ENCODE data around the gene RCC2. TPM values are rescaled to one million over a fixed set of nuclear protein-coding genes. Genes with fewer than 3 reads are reported as not detected.
A peak's percentile ranks its signal among the peaks of the same experiment; 100 is the strongest.

RCC2 gene
- total and polyA plus RNA-seq, 2 donors (not counting 1 experiment from before 2014, with no cell fraction given) = 21.5 to 23.6 TPM

DNA sequence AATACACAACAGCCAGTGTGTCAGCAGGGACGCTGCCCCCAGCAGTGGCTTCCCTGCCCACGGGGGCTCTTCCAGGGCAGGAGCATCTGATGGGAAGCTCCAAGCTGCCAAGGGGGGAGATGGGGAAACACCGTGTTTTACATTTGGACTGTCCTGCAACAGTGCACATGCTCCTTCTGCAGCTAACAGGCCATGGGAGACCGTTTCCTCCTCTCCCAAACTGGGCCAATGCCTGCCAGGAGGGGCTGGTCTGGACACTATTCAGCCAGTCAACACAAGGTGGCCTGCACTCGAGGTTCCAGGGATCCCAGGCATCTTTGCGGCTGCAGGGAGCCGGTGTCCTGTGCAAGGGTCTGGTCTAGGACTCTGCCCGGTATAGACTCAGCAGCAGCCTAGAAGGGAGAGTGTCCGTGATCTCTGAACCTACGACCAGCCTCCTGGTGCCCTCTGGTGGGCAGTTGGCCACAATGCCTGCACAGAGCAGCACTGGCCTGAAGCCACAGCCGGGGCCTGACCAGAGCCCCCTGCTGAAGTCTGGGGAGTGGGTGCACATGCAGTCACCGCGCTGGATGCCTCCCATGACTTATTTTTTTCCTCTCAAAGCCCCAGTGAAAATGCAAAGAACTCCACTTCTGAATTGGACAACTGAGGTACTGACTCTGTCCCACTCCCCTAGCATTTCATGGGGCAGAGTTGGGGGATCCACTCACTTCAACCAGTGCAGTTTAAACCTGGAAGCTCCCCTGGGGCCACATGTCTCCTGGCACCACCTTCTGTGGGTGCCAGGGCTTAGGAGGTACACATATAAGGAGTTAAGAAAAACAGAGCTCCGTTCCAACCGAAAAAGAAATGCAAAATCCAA, 33.3 kb downstream of the RCC2 start:
- no peaks in the 10 kb centered on the region for H3K4me1 ChIP-seq (ENCODE audit: control insufficient read depth, extremely low read depth, insufficient read depth, low read length)
- peaks cover 7% of the 10 kb centered on the region for H3K36me3 ChIP-seq (ENCODE audit: control insufficient read depth, insufficient read depth, low read length)
- H3K4me2 ChIP-seq (ENCODE audit: extremely low read depth, insufficient read depth, low read length) = no peak overlapping the region
- H4K20me1 ChIP-seq (ENCODE audit: control insufficient read depth, extremely low read depth, insufficient read depth, low read length) = no peaks in the 10 kb centered on the region
- H3K27me3 ChIP-seq (ENCODE audit: control insufficient read depth, insufficient read depth, low read length) = no peaks in the 10 kb centered on the region
- no peaks in the 10 kb centered on the region for H3K79me2 ChIP-seq (ENCODE audit: control insufficient read depth, insufficient read depth, low read length)
- H3K9me3 ChIP-seq (ENCODE audit: control insufficient read depth, insufficient read depth, low read depth, low read length) = no peaks in the 10 kb centered on the region
- DNase-seq (ENCODE audit: low read depth in 2 of 2) = peak; percentile 42 to 56
- H2AFZ ChIP-seq (ENCODE audit: low read length) = no peak overlapping the region
- no peak overlapping the region for H3K27ac ChIP-seq (ENCODE audit: insufficient read depth, low read length)
- H3K9ac ChIP-seq (ENCODE audit: insufficient read depth, low read length) = no peak overlapping the region
- H3K4me3 ChIP-seq (replicated peaks in 1 of 4; ENCODE audit: control extremely low read depth in 1 of 4, insufficient read depth in 1 of 4, low read depth in 3 of 4, low read length in 4 of 4) = no peak overlapping the region
- TF ChIP-seq, protein P1, sequence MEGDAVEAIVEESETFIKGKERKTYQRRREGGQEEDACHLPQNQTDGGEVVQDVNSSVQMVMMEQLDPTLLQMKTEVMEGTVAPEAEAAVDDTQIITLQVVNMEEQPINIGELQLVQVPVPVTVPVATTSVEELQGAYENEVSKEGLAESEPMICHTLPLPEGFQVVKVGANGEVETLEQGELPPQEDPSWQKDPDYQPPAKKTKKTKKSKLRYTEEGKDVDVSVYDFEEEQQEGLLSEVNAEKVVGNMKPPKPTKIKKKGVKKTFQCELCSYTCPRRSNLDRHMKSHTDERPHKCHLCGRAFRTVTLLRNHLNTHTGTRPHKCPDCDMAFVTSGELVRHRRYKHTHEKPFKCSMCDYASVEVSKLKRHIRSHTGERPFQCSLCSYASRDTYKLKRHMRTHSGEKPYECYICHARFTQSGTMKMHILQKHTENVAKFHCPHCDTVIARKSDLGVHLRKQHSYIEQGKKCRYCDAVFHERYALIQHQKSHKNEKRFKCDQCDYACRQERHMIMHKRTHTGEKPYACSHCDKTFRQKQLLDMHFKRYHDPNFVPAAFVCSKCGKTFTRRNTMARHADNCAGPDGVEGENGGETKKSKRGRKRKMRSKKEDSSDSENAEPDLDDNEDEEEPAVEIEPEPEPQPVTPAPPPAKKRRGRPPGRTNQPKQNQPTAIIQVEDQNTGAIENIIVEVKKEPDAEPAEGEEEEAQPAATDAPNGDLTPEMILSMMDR (conservative IDR thresholded peaks at IDR 0.05 in 1 of 2, IDR thresholded peaks at IDR 0.05 in 1 of 2; ENCODE audit: low read depth in 1 of 2, low read length in 2 of 2) = peak; percentile 67 to 84
- TF ChIP-seq EZH2 (IDR thresholded peaks at IDR 0.05; ENCODE audit: low read length, missing control alignments) = no peak

DNA sequence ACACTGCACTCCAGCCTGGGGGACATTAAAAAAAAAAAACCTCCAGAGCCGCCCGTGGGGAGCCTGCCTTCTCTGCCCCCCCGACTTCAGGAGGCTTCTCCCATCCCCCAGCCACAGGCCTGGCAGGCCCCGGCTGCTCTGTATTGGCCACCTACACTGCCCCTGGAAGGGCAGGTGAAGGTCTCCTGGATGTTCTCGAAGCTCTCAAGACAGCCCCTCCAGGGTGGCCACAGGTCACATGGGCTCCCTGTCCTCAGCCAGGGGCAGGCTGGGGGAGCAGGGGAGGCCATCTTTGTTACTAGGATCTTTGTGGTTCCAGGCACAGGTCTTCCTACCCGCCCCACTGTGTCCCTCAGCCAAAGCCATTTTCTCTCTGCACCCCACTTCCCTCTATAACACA, 34.7 kb downstream of the RCC2 start:
- H4K20me1 ChIP-seq (ENCODE audit: control insufficient read depth, extremely low read depth, insufficient read depth, low read length) = no peaks in the 10 kb centered on the region
- H2AFZ ChIP-seq (ENCODE audit: low read length) = no peak overlapping the region
- TF ChIP-seq, protein P1 (conservative IDR thresholded peaks at IDR 0.05 in 1 of 2, IDR thresholded peaks at IDR 0.05 in 1 of 2; ENCODE audit: low read depth in 1 of 2, low read length in 2 of 2) = no peak
- no peak for TF ChIP-seq EZH2 (IDR thresholded peaks at IDR 0.05; ENCODE audit: low read length, missing control alignments)
- no peak for DNase-seq (ENCODE audit: low read depth in 2 of 2)
- H3K4me1 ChIP-seq (ENCODE audit: control insufficient read depth, extremely low read depth, insufficient read depth, low read length) = no peaks in the 10 kb centered on the region
- H3K4me2 ChIP-seq (ENCODE audit: extremely low read depth, insufficient read depth, low read length) = no peak overlapping the region
- no peak overlapping the region for H3K9ac ChIP-seq (ENCODE audit: insufficient read depth, low read length)
- H3K9me3 ChIP-seq (ENCODE audit: control insufficient read depth, insufficient read depth, low read depth, low read length) = no peaks in the 10 kb centered on the region
- no peaks in the 10 kb centered on the region for H3K79me2 ChIP-seq (ENCODE audit: control insufficient read depth, insufficient read depth, low read length)
- no peak overlapping the region for H3K27ac ChIP-seq (ENCODE audit: insufficient read depth, low read length)
- H3K4me3 ChIP-seq (replicated peaks in 1 of 4; ENCODE audit: control extremely low read depth in 1 of 4, insufficient read depth in 1 of 4, low read depth in 3 of 4, low read length in 4 of 4) = no peak overlapping the region
- H3K36me3 ChIP-seq (ENCODE audit: control insufficient read depth, insufficient read depth, low read length) = peaks cover 4% of the 10 kb centered on the region
- no peaks in the 10 kb centered on the region for H3K27me3 ChIP-seq (ENCODE audit: control insufficient read depth, insufficient read depth, low read length)

DNA sequence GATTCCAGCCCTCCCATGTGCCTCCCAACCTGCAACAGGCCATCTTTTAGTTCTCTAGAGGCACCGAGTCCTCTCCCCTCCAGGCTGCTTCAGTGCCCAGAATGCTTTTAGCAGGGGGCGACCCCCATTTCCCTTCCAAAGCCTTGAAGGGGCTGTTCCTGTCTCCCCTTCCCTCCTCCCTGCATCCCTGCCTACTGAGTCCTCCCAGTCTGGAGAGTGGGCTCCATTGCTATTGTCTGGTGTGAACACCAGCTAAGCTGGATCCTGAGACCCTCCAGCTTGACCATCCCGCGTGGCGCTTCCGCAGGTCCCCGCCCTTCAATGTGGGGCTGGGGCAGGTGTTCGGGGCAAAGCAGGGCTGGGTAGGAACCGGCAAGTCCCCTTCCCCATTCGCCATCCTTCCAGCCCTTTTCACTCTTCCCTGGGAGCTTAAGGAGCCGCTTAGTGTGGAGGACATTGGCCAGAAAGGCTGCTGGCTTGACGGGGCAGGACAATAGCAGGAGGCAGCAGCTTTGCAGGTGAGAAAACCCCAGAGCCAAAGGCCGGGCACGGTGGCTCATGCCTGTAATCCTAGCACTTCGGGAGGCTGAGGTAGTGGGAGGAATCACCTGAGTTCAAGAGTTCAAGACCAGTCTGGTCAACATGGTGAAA, 35.3 kb downstream of the RCC2 start:
- H3K27ac ChIP-seq (ENCODE audit: insufficient read depth, low read length) = no peak overlapping the region
- H3K9me3 ChIP-seq (ENCODE audit: control insufficient read depth, insufficient read depth, low read depth, low read length) = no peaks in the 10 kb centered on the region
- H3K4me1 ChIP-seq (ENCODE audit: control insufficient read depth, extremely low read depth, insufficient read depth, low read length) = no peaks in the 10 kb centered on the region
- H3K4me2 ChIP-seq (ENCODE audit: extremely low read depth, insufficient read depth, low read length) = no peak overlapping the region
- peaks cover 4% of the 10 kb centered on the region for H3K36me3 ChIP-seq (ENCODE audit: control insufficient read depth, insufficient read depth, low read length)
- no peaks in the 10 kb centered on the region for H3K79me2 ChIP-seq (ENCODE audit: control insufficient read depth, insufficient read depth, low read length)
- H4K20me1 ChIP-seq (ENCODE audit: control insufficient read depth, extremely low read depth, insufficient read depth, low read length) = no peaks in the 10 kb centered on the region
- H3K9ac ChIP-seq (ENCODE audit: insufficient read depth, low read length) = no peak overlapping the region
- DNase-seq (ENCODE audit: low read depth in 2 of 2) = no peak
- H3K27me3 ChIP-seq (ENCODE audit: control insufficient read depth, insufficient read depth, low read length) = no peaks in the 10 kb centered on the region
- no peak overlapping the region for H2AFZ ChIP-seq (ENCODE audit: low read length)
- no peak overlapping the region for H3K4me3 ChIP-seq (replicated peaks in 1 of 4; ENCODE audit: control extremely low read depth in 1 of 4, insufficient read depth in 1 of 4, low read depth in 3 of 4, low read length in 4 of 4)
- TF ChIP-seq, protein P1 (conservative IDR thresholded peaks at IDR 0.05 in 1 of 2, IDR thresholded peaks at IDR 0.05 in 1 of 2; ENCODE audit: low read depth in 1 of 2, low read length in 2 of 2) = no peak
- TF ChIP-seq EZH2 (IDR thresholded peaks at IDR 0.05; ENCODE audit: low read length, missing control alignments) = no peak
